GM21423 (cell line): Measurements from ENCODE around the gene KRT80.

Source experiments
- ATAC-seq: cut with Tn5 transposase; IDR thresholded peaks from one replicate; pipeline ENCODE4 v1.9.1; 2021; ENCODE audit warnings: mild to moderate bottlenecking, moderate library complexity; ENCODE audit not compliant: unreplicated experiment

KRT80 gene

GRCh38 chr12:52156757-52157565 lies 34.9 kb downstream of the KRT80 start:
- ATAC-seq = no peak

GRCh38 chr12:52156311-52156710 lies 35.5 kb downstream of the KRT80 start:
- no peak for ATAC-seq

- ATAC-seq = no peak
These were observed 36.6 kb downstream of the KRT80 start for GRCh38 chr12:52155048-52155868.

GRCh38 chr12:52152905-52153317 lies 38.9 kb downstream of the KRT80 start:
- no peak for ATAC-seq

- ATAC-seq = no peak
These were observed 39.7 kb downstream of the KRT80 start for GRCh38 chr12:52151837-52152783.

- ATAC-seq = no peak
These were observed 40.5 kb downstream of the KRT80 start for GRCh38 chr12:52151153-52151836.

- no peak for ATAC-seq
These were observed 42.1 kb downstream of the KRT80 start for GRCh38 chr12:52149651-52150241.

- no peak for ATAC-seq
These were observed 42.6 kb downstream of the KRT80 start for GRCh38 chr12:52149182-52149641.

GRCh38 chr12:52148464-52149181 lies 43.2 kb downstream of the KRT80 start:
- no peak for ATAC-seq

GRCh38 chr12:52147964-52148463 lies 43.8 kb downstream of the KRT80 start:
- no peak for ATAC-seq

- ATAC-seq = no peak
These were observed 44.3 kb downstream of the KRT80 start for GRCh38 chr12:52147367-52147963.

- no peak for ATAC-seq
These were observed 44.9 kb downstream of the KRT80 start for GRCh38 chr12:52146822-52147366.

GRCh38 chr12:52146089-52146821 lies 45.6 kb downstream of the KRT80 start:
- no peak for ATAC-seq

- ATAC-seq = no peak
These were observed 46.4 kb downstream of the KRT80 start for GRCh38 chr12:52145228-52146088.

GRCh38 chr12:52144512-52145227 lies 47.1 kb downstream of the KRT80 start:
- ATAC-seq = no peak

GRCh38 chr12:52142431-52142830 lies 49.4 kb downstream of the KRT80 start:
- no peak for ATAC-seq
